Liver (tissue), 3 donors: Measurements from ENCODE around the gene STK24.
"Not testable (repeated sequence)": the region's sequence is repeated elsewhere in the genome, so short reads cannot be mapped to it uniquely, and the experiment has no call there.

Source experiments
- ATF3 ChIP-seq: IDR thresholded peaks from 2 replicates; pipeline ENCODE4 v1.6.1; 2016; ENCODE audit warnings: antibody characterized with exemption
- CTCF ChIP-seq: fragments of 150-350 bp; IDR thresholded peaks from 2 replicates; pipeline ENCODE4 v1.5.1; 2017; ENCODE audit warnings: improper control_type of control experiment, low read depth, low read length; ENCODE audit not compliant: missing input control
- EGR1 ChIP-seq, 2 donors: IDR thresholded peaks; 2 replicates each; pipeline ENCODE4 v1.6.1; 2016 to 2018; ENCODE audit warnings: antibody characterized with exemption in 2 of 2, low read depth in 2 of 2
- HNF4A ChIP-seq, 2 donors: conservative IDR thresholded peaks; 2 replicates each; pipeline ENCODE4 v1.6.1; 2016; ENCODE audit warnings: antibody characterized with exemption in 2 of 2, mild to moderate bottlenecking in 2 of 2
- JUND ChIP-seq, 2 donors: IDR thresholded peaks; 2 replicates each; pipeline ENCODE4 v1.6.1; 2016; ENCODE audit warnings: antibody characterized with exemption in 2 of 2
- REST ChIP-seq: IDR thresholded peaks from 2 replicates; pipeline ENCODE4 v1.6.1; 2016; ENCODE audit warnings: antibody characterized with exemption, mild to moderate bottlenecking
- RXRA ChIP-seq, 2 donors: IDR thresholded peaks; 2 replicates each; pipeline ENCODE4 v1.6.1; 2017 to 2018; ENCODE audit warnings: antibody characterized with exemption in 2 of 2, mild to moderate bottlenecking in 1 of 2
- TAF1 ChIP-seq: conservative IDR thresholded peaks from 2 replicates; pipeline ENCODE4 v1.6.1; 2016; ENCODE audit warnings: antibody characterized with exemption, mild to moderate bottlenecking
- YY1 ChIP-seq: IDR thresholded peaks from 2 replicates; pipeline ENCODE4 v1.6.1; 2016; ENCODE audit warnings: antibody characterized with exemption, mild to moderate bottlenecking
- TF ChIP-seq, protein P1 (sequence below): IDR thresholded peaks from 2 replicates; pipeline ENCODE4 v1.6.1; 2016; ENCODE audit warnings: antibody characterized with exemption
- donor health status: healthy.
- donor health status: healthy.

DNA sequence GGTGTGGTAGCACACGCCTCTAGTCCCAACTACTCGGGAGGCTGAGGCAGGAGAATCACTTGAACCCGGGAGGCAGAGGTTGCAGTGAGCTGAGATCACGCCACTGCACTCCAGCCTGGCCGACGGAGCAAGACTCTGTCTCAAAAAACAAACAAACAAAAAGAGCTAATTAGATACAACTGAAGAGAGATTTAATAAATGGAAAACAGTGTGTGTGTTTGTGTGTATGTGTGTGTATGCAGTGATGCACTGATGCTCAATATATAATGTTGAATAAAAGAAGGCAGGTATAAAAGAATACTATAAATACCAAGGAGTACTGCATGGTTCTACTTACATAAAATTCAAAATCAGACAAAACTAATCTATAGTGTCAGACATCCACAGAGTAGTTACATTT lies 13.6 kb upstream of the STK24 start:
- not testable (repeated sequence) for TF ChIP-seq CTCF; TAF1; RXRA (IDR thresholded peaks at IDR 0.05); REST; YY1; ATF3; EGR1 (IDR thresholded peaks at IDR 0.05; ENCODE audit: low read depth in 2 of 2); JUND (IDR thresholded peaks at IDR 0.05); HNF4A (conservative IDR thresholded peaks at IDR 0.05)
- TF ChIP-seq, protein P1, sequence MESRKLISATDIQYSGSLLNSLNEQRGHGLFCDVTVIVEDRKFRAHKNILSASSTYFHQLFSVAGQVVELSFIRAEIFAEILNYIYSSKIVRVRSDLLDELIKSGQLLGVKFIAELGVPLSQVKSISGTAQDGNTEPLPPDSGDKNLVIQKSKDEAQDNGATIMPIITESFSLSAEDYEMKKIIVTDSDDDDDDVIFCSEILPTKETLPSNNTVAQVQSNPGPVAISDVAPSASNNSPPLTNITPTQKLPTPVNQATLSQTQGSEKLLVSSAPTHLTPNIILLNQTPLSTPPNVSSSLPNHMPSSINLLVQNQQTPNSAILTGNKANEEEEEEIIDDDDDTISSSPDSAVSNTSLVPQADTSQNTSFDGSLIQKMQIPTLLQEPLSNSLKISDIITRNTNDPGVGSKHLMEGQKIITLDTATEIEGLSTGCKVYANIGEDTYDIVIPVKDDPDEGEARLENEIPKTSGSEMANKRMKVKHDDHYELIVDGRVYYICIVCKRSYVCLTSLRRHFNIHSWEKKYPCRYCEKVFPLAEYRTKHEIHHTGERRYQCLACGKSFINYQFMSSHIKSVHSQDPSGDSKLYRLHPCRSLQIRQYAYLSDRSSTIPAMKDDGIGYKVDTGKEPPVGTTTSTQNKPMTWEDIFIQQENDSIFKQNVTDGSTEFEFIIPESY: not testable (repeated sequence)
